CD4-positive, alpha-beta T cell treated with Interleukin-6 at 100 ng/mL for 8 hours (primary cell): Measurements from ENCODE around the gene PDGFC.

ENCODE experiments used
- DNase-seq: peaks from one replicate; pipeline ENCODE4 v3.0.0-alpha.2; 2020; ENCODE audit warnings: mixed read lengths, low spot score

Gene PDGFC, protein sequence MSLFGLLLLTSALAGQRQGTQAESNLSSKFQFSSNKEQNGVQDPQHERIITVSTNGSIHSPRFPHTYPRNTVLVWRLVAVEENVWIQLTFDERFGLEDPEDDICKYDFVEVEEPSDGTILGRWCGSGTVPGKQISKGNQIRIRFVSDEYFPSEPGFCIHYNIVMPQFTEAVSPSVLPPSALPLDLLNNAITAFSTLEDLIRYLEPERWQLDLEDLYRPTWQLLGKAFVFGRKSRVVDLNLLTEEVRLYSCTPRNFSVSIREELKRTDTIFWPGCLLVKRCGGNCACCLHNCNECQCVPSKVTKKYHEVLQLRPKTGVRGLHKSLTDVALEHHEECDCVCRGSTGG

DNA sequence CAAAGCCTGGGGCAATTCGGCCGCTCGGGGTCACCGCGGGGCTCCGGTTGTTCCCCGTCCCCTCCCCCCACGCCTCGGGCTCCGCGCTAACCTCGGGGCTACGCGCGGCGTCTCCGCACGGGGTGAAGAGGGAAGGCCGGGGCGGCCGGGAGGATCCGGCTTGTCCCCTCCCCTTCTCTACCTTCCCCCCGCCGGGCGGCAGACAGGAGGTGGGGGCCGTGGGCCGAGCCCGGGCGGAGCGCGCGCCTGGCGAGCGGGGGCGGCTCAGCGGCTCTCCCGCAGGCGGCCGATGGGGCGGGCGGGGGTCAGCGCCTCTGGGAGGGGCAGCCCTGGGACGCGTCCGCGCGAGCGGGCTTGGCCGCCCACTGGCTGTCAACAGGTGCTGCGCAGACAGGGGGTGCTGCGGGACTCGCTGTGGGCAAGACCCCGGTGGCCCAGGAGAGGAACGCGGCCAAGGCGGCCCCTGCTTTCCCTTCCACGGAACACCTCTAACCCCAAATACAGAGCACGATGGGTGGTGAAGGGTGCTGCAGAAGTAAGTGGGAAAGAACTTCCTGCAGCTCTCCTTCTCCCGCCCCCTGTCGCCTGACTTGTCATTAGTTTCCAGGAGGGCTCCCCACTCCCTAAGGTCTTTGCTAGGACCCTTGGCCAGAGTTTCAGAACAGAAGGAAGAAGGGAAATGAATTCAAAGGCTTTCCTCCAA is at the start of gene PDGFC:
TSS of gene PDGFC (minus strand) at position 124 of the 703 bp plus-strand sequence. CDS start 896 bp downstream, outside the sequence.
- no peak for DNase-seq

DNA sequence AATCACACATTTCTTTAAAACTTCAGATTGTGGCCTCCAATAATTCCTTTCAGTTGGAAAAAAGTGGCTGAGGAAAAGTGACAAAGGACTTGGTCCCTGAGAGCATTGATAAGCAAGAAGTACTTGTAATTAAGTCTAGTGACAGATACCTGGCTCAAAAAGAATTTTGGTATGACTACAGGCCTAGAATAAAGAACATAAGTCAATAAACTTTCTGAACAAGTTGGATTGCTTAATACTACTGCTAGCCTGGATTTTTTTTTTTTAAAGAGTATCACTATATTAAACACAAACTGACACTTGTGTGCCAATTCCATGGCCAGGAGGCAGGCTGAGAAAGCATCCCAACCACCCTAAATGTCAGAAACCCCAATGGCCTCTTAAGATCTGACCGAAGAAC is 49.3 kb upstream of the PDGFC start:
- DNase-seq = no peak

DNA sequence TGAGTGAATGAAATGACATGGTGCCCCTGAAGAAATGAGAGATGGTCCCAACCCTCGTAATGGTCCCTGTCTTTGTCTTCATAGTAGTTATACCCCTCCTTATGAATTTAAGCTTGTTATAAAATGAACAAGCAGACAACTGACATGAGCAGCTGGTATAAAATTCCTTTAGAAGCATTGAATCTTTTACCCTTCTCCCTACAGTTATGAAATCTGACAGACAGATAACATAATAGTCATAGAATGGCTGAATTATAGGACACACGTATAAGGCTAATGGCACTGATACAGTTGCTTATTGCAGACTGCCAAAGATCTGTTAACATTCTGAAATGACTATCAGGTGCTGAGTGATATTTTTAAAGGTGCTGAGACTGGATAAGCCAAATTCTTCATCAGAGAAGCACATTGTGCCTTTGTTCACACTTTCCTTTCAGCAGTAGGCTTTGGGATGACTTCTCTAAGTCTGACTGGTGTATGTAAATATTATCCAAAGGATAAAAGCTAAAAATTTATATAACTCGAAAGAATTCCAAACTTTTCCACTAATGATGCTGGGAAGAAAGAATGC is 47.4 kb upstream of the PDGFC start:
- no peak for DNase-seq

DNA sequence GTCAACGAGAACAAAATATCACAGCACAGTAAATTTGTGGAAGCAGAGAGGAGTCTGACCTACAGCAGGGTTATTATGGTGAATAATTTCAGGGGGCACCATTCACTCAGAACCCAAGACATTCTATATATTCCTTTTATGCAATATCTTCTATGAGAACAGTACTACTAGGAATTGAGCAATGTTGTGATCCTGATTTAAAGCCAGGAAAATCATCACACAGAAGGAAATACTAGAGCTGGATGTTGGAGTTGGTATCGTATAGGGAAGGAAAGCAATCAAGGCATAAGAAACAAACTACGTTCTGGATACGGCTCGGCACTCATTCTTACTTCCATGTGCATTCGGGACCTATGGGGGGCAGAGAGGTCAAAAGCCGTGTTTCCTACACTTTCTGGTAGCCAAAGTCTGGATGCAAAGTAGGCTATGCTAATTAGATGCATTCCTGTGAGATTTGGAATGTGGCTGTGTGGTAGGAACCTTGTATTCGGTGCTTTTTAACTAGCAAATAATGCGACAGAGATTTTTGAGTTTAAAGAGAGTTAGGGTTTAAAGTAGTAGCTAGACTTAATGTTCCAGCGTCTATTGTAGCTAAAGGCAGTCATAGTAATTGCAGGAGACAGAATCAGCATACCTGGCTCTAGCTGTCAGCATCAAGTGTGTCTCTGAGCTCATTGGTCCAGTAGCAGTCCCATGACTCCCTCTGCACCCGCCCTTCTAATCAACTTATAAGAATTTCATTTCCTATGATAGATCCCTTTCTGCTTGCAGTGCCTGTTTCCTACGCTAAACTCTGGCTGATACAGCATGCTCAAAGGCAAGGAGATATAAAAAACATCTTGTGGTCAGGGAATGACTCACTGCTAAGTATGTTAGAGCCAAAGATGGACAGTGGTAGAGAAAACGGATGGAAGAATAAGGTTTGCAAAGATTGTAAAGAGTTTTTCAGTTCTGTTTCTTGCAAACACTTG is 43.3 kb upstream of the PDGFC start:
- DNase-seq = no peak

DNA sequence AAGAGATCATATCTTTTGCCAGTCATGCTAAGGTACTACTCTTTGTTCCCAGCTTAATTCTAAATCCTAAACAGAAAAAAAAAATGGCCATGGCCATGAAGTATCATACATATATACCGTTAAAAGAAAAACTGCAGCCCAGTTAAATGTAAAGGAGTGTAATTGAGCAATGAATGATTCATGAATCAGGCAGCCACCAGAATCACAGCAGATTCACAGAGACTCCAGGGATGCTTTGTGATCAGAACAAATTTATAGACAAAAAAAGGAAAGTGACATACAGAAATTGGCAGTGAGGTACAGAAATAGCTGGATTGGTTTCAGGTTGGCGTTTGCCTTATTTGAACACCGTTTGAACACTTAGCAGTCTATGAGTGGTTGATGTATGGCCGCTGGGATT is 42.1 kb upstream of the PDGFC start:
- no peak for DNase-seq

DNA sequence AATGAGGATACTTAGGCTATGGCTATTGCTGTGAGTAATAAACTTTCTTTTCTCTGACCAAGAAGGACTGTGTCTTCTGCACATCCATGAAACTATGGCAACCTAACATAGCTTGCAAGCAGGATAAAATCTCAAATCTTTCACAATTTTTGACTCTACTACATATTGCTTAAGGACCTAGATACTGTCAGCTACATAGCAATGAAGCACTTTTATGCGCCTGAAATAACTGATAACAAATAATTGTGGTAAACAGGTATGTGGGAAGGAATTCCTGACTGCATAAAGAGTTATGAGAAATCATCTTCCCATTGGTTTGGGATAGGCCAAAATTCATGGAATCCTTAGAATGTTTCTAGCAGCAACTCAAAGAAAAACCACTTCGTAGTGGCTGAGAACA is 41.2 kb upstream of the PDGFC start:
- no peak for DNase-seq

DNA sequence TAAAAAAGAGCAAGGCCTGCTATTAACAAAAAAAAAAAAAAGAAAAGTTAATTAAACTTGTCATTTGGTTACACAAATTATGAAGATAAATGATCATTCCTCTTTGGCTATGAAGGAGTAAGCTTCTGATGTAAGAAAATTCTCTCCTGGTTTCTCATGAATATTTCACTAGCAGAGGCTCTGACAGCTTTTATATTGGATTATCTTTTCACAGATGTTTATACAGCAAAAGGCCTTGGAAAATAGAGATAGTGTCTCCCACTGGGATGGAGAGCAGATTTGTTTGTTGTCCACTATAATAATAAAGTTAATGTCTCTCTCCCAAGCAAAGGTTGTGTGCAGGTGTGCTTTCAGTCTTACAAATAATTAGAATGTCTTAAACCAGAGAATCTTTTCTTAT is 40.7 kb upstream of the PDGFC start:
- DNase-seq = no peak

DNA sequence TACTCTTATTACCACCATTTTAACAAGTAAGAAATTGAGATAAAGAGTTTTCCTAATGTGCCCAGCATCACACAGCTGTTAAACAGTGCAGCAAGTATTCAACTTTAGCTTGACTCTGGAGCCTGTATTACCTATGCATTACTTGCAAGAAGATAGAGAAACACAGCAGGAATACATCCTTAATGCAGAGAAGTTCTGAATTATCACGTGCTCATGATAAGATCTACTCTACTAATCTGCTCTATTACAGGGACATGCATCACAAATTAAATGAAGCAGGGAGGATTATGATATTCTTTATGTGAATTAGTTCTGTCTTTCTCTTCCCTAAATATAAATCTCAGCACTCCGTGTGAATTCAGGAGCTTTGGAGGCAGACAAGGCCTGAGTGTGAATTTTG is 39.0 kb upstream of the PDGFC start:
- DNase-seq = no peak

DNA sequence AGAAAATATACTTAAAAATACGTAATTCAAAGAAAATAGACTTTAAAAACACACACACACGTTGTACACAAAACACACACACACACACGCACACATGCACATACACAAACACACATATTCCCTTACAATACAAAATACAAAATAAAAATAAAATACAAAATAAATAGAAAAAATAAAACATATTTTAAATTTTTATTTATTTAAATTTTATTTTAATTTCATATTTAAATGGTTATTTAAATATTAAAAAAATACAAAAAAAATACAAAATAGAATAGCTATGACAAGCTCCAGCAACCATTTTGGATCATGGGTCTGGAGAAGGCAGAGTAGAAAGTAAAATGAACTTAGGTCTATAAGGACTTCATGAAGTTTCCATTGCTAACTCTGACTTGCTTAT is 34.2 kb upstream of the PDGFC start:
- DNase-seq = no peak

DNA sequence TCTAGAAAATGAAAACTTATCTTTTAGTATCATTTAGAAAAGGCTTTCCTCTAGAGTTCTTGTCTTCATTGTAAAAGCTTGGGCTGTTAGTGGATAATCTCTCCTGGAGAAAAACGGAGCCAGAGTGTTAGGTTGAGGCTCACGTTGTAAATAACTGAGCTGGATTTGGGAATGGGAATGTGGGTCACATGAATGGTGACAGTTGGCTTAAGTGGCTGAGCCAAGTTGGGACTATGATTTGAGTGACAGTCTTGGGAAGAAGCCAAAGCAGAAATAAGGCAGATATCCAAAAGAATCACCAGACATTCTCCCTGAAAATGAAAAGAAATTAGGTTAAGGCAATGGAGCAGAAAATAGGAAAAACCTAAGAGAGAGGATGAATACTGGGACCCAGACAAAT is 33.6 kb upstream of the PDGFC start:
- no peak for DNase-seq

DNA sequence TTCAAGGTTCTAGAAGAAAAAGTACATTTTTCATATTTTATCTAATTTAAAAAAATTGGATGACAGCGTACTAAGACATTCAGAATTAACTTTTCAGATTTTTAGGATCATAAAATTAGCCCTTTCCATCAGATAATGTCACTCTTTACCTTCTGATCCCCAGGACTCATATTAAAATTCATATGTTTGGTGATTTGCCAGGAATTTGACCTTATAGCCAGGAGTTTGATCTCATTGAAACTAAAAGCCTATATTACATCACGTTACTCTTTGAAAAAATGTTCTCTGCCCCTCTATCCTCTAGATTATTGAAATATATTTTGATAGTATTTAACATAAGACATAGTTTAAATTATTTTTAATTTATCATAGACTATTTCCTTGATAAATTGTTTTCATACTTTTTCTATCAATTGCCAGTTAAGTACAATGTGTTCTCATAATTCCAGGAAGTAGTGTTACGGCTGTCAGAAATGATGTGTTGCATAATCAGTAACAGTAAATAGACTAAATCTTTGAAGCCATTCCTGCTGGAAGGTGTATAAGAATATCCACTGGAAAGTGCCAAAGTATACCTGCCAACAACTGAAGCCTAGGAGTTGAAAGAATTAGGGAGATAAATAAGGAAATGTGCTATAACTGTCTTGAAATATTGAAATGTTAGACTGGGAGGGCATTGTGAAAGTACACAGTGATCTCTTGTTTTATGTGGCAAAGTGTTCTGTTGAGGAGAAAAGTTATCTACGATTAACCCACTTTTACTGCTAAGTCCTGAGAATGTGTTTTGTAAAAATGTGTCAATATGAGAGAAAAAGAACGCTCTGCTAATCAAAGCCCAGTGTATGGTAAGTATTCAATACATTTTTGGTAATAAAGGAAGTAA is 32.9 kb upstream of the PDGFC start:
- no peak for DNase-seq

DNA sequence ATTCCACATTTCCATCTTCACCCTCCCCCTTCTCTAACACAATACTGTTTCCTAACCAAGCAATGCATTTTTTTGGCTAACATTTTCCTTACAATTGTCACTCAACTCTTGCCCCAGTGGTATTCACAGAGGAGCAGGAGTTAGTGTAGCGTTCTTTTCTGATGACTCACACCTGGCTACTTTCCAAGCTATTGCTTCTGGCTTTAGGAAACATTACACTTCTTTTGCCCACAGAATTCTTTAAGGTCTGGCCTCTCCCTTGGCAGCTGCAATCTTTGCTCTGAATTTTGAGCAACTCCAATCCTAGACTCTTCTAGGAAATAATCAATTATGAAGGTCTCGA is 27.5 kb upstream of the PDGFC start:
- DNase-seq = no peak

DNA sequence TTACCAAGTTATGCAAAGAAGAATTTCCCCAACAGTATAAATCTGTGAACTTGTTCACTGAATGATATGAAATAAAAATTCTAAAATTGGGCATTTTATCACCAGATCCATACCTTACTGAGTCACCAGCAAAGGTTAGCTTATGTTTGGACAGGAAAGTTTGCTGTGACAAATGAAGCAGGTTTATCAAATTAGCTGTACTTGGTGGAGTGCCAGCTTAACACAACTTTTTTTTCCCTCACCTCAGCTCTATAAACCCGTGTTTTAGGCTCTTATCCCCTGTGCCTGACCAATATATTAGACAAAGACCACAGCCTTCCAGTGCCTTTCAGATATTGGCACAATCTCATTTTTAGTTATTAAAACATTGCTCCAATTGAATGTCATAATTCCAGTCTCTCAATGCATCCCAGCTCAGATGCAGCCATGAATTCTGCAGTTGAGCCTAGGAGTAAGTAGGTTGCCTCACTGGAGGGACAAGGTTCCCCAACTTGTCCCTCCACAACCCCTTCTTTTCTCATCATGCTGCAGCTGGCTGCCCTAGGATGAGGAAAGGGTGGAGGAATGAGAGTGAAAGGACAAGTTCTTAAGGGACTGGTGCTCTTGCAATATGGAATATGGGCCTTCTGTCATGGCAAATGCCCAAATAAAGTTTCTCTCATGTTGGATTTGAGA is 27.0 kb upstream of the PDGFC start:
- no peak for DNase-seq

DNA sequence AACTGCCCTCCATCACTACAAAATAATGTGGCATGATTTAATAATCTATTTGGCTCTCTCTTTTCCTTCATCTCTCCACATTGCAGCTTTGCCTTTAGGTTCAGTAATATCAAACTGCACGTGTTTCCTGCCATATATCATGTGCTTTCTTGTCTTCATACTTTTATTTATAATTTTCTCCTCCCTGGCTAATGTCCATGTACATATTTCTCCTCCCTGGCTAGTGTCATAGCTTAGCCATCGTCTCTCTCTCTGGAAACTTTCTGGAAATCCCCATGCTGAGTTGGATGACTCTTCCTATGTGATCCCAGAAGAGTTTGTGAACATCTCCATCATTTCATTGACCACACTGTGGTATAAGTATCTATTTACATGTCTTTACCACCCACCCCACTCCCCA is 21.3 kb upstream of the PDGFC start:
- DNase-seq = no peak

DNA sequence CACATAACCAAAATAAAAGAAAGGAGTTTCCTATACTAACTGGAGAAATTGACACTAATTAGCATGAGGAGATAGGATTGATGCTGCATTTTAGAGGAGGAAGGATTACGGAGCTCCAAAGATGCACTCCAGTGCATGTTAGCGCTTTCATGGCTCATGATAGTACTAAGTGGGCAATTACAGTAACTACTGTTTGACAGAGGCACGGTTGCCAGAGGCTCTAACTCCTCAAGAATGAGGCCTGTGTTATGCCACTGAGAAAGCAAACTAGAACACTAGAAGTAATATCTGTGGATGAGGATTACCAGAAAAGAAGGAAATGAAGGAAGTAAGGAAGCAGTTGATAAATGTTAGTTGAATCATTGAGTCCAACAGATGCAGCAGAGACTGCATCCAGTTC is 19.6 kb upstream of the PDGFC start:
- no peak for DNase-seq

DNA sequence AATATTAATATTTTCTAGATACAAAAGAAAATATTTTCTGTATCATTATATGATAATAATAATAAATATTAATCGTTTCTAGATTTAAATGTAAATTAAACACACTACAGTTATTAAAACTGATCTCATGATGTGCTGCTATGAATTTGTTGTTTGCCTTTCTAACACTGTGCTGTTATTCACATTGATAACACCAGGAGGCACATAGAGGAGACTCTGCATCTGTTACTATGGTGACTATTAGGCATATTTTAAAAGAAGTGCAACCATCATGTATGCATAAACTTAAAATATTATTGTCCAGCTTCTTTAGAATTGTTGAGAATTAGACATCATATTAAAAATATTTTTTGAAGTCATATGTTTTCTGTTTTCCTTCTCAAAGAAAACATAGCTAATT is 11.8 kb upstream of the PDGFC start:
- no peak for DNase-seq

DNA sequence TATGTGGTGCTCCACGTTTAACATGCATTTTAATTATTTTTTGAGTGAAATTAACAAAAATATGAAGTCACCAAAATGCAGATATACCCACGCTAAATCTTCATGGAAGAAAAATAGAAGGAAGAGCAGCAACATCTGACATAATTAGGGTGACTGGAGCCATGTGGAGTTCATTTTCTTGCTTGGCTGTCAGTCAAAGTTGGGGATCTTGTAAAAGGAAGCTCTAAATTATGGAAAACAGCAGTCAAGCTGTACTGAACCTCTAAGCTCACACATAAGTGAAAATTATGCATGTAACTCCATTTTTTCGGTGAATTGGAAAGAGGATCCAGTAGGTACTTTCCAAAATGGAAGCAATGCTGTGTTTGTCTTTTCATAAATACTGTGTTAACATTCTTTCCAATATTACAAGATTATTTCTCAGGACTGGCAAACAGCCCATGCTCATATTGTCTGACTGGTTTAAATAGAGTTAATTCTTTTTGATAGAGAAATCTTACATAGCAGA is 9.7 kb upstream of the PDGFC start:
- DNase-seq = no peak

DNA sequence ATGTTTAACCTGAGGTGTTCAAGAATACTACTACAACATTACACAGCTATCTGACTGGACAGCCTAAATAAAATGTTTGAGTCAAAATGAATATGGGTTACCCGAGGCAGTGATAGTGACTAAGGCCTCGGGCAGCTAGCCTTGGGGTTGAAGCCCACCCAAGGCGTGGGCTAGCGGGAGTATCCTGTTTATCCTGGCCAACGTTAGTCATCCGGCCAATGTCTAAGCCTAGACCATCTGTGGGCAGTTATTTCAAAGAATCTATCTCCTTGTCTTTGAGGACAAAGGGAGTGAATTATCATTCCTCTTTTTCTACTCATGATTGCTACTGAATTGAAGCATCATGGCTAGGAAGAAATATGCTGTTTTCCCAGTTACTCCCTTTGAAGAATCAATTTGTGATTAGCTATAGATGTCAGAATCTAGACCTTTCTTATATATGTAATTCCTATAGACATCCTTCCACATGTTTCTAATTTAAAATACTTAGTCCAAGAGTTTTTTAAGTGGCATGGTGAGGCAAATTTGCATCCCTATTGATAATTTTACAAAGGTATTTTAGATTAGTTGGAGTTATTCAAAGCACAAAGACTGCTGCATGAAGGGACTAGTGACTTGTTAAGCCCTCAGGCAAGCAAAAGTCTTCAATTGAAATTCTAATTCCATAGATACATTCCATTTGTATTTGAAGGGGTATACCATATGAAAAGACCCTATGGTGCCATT is 6.0 kb upstream of the PDGFC start:
- no peak for DNase-seq

DNA sequence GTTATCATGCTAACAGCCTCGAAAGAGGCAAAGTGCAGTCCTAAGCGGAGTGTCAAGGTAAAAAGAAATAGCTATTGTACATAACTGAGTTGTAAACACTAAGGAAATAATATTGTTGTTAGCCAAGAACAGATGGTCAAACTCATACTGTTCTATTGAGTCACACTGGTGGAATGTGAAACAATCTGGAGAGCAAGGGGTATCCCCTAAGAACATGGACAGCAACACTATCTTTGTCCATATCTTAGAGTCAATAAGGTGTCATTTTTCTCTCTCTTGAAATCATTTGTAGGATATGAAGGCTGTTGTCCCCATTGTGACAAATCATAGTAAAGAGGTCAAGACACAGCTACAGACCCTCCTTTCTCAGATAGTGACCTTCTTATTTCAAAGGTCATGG is 4.5 kb upstream of the PDGFC start:
- no peak for DNase-seq

DNA sequence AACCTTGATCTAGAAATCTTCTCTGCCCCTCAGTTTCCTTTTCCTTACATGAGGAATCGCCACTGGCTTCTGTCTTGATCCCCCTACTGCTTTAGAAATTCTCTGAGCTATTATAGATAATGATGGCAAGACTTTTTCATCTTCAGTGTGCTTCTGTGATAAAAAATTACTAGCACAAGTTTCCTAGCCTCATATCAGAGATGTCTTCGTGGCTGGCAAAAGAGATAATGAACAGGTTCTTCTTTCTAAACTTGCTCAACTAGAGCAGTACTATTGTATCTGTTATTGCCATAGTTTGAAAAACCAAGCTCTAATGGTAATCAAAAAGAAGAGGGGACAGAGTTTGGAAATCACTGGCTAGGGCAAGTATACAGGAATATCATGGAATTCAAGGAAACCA is 4.1 kb upstream of the PDGFC start:
- no peak for DNase-seq
